GM21723 (cell line): ENCODE measurements around the gene MAP2K2.

Experiments used
- ATAC-seq: cut with Tn5 transposase; IDR thresholded peaks from one replicate; pipeline ENCODE4 v1.9.1; 2021; ENCODE audit warnings: mild to moderate bottlenecking, moderate library complexity; ENCODE audit not compliant: unreplicated experiment

The MAP2K2 gene

GRCh38 chr19:4046946-4047683 lies 76.8 kb downstream of the MAP2K2 start:
- ATAC-seq = no peak

- ATAC-seq = no peak
Observed at GRCh38 chr19:4046362-4046691, 77.6 kb downstream of the MAP2K2 start.

GRCh38 chr19:4045597-4046361 lies 78.1 kb downstream of the MAP2K2 start:
- no peak for ATAC-seq

DNA sequence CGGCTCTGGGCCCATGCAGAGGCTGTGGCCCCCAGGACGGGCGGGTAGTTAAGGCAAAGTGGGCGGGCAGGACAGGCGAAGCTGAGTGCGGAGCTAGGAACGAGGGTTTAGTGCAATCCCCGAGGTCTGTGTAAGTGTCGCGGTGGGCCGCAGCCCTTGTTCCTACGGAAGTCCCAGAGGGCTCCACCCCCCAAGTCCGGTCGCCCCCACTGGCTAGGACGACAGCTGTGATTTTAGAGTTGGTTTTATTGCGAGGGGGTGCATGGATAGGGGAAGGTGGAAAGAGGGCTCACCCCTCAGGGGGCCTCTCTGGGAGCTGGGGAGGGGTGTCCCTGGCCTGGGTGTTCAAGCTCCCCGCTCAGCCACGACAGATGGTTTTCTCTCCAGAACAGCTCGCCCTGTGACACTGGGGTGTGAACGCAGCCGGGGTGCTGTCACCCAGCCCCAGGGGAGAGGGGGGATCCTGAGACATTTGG lies 78.9 kb downstream of the MAP2K2 start:
- no peak for ATAC-seq

DNA sequence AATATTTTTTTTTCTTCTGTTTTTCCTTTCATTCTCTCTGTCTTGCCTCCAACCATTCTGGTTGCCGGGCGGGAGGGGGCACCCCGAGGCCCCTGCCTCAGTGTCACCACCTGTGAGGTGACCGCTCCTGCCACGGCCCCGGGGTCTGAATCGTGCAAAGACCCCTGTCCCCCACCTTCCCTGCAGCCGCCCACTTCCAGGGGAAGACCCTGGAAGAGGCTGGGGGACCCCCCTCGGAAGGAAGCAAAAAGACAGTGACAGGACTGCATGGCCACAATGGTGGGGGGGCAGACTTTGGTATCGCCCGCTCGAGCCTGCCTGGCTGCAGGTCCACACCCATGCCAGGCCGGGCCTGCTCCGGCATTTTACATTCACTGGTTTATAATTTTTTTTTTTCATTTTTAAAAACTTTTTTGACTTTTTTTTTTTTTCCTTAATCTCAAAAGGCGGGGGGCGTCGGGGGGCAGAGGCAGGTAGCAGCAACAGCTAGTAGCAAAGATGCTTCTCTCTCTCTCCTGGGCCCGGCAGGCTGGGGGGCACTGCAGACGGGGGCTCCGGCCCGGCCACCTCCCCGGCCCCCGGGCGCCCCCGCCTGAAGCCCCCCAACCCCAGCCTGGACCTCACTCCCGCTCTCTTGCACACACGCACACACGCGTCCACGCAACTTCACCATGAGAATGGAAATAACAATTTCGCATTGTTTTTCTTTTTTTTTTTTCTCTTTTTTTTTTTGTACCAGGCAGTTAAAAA lies 79.8 kb downstream of the MAP2K2 start:
- ATAC-seq = no peak

- ATAC-seq = no peak
Observed at GRCh38 chr19:4043401-4043800, 80.5 kb downstream of the MAP2K2 start.

GRCh38 chr19:4042731-4043082 lies 81.2 kb downstream of the MAP2K2 start:
- ATAC-seq = no peak

- no peak for ATAC-seq
Observed at GRCh38 chr19:4042064-4042730, 81.7 kb downstream of the MAP2K2 start.
